ENCODE data around the gene SYPL1.
A peak's percentile ranks its signal among the peaks of the same experiment; 100 is the strongest.

SYPL1 gene

DNA sequence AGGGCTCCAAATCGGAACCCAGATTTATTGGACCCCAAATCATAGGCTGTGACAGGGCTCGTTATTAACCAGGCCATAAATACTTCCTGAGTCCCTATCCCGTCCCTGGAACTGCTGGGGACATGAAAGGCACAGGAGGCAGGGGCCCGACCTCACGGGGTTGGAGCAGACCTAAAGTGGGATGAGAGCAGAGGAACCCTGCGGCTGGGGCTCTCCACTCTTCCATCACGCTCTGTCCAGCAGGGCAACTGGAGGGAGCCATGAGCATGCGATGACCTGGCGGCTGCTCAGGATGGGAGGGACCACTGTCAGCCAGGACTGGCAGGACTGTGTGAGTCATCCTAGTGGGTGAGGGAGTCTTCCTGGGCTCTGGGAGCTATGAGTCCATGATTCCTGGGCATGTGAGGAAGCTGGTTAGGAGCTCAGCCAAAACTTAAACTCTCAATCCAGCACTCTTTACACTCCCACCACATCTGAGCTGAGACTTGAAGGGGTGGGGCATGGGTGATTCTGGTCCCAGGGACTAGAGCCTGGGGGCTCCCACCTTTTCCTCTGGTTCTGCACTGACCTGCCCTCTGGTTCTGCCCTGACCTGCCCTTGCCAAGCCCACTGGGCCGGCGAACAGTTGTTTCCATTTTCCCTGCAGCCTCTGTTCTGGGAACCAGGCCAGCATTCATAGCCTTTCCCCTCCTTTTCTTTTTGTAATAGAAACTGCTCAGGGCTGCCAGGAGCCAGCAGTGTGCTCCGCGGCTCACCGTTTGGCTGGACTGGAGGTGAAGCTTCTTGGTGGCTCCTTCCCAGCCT is 47.1 kb downstream of the SYPL1 start:
- DNase-seq, result peak; percentile 23

- DNase-seq, result no peak
Measured at GRCh38 chr7:106064316-106064715, 47.8 kb downstream of the SYPL1 start.

DNA sequence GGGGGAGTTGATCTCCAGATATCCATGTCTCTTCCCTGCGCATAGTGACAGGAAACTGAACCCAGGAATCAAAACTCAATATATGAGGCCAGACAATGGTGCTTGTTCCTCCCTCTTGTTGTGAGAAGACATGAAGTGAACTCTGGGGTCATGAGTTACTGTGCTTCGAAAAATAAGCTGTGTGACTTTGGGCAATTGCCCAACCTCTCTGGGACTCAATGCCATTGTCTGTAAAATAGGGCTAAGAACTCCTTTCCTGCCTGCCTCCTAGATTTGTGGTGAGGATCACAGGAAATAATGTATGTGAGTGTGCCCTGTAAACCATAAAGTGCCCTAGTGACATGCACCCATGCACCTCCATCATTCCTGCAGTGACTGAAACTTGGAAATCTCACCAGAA is 48.4 kb downstream of the SYPL1 start:
- DNase-seq, result no peak

DNA sequence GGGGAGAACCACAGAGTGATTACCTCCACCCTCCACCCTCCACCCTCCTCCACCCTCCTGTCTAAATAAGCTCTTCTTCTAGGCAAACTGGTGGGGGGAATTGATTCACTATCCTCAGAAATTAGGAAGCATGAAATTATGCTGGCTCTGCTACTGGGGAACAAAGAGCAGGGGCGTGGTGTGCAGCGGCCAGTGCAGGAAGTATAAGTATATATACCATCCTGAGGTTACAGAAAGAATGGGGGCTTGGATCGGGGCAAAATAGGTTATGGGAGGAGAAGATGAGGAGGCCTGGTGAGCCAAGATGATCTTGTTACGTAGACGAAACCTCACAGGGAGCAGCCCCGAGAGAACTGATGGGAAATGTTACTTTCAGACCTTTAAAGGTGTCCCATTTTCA is 49.1 kb downstream of the SYPL1 start:
- DNase-seq, result peak; percentile 19

DNA sequence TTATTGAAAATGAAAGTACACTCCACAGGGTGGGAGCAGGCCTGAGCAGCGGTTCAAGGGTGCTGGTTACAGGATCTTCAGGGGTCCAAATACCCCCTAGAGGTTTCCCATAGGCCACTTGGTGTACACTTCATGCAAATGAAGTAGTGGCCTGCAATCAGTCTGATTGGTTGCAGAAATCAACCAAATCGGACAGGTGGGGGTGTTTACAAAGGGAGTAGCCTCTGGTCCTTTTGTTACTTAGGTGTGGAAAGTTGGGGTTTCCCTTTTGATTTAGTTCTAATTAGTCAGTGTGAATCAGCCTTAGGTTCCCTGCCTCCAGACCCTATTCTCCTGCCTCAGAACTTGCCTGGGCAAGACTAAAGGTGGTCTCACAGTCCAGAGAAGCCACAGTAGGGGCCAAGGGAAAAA is 49.6 kb downstream of the SYPL1 start:
- DNase-seq, result no peak

DNA sequence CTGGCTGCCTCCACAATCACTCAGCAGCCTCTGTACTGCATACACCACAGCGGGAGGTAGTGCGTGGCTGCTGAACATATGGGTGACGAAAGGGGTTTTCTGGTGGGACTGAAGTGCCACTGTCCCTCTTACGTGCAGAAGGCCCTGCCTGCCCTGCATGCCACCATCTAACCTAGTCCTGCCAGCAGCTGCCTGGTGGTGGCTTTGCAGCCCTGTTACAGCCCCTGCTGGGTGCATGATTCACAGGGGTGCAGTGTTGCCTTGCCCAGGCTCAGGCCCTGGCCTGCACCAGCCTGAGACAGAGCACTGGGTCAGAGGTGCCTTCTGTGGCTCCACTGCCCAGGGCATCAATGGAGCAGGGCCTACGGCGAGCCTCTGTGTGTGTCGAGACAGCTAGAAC is 50.1 kb downstream of the SYPL1 start:
- no peak for DNase-seq

DNA sequence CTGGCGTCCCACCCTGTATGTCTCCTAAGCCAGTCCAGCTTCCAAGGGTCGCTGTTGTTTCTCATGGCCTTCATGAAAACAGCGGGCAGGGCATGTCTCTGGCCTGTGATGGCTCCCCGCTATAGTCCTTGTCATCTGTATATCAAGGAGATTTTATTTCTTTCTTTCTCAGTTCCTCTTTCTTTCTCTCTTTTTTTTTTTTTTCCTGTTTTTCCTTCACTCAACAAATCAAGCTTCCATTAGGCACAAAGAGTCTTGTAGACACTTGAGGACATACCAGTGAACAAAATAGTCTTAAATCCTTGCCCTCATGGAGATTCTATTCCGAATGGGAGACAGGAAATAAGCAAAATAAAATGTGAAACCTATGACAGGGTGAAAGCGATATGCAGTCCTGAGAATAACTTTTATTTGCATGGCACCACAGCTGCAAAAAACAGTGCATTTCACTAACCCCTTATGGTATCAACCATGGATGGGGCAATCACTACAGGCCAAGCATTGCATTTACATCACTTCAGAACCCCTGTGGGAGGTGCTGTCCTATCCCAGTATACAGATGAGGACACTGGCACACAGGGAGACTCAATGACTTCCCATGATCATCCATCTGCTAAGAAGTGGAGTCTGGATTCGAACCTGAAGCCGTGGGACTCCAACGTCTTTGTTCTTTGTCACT is 50.7 kb downstream of the SYPL1 start:
- DNase-seq, result no peak

GRCh38 chr7:106060394-106060920 is 51.7 kb downstream of the SYPL1 start:
- DNase-seq, result no peak

GRCh38 chr7:106059556-106059955 is 52.6 kb downstream of the SYPL1 start:
- no peak for DNase-seq

DNA sequence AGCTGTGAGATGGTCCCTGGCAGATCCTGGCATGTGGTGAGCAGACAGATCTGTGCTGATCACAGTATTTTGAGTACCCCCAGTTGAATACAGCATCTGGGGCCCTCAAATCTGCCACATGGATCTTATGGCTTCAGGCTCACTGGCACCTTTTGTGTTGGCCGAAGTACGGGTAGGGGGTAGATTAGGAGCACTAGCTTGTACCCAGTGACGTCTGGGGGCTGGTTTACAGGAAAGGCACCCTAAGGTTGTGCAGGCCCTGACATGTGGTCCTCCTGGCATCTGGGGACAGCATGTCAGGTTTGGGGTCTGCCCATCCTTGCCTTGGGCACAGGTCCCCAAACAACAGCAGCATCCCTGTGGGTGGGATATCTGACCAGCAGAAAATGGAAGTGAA is 53.2 kb downstream of the SYPL1 start:
- no peak for DNase-seq

DNA sequence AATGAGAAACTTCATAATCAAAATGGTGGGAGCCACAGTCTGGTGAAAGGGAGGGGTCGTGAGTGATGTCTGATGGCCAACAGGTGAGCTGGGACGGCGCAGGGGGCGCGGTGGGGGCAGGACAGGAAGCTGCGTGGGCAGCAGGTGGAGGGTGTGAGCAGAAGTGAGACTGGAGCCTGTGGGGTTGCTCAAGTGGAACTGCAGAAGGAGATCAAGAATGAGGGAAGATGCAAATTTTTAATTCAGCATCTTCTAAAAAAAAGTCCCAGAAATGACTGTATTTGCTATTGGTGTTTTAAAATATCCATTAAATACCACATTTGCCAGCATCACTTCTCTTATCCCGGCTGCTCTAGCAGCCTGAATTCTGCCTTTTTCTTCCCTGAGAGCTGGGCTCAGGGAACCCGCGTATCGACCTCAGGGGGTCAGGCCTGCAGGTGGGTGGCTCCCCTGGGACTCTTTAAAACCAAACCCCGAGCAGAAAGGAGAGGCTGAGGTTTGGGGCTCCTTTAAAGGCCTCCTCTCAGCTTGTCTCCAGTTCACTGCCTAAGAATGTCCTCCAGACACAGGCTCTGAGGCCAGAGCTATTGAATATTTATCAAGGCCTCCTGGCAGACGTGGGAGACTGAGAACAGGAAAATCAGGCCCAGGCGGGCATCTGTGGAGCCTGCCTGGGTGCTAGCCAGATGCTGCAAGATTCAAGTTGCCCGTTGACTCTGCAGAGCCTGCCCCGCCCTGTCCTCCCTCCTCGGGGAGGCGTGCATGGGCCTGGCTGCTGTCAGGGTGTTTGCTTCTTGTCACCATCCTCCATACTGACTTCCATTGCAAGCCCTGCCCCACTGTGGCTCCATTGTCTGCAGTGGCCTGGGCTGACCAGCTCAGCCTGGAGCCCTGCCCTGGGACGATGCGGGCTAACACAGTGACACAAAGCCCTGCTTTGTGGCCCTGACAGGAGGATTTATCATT is 53.9 kb downstream of the SYPL1 start:
- DNase-seq, result no peak

GRCh38 chr7:106057204-106057961 is 54.7 kb downstream of the SYPL1 start:
- no peak for DNase-seq

- peak; percentile 60 for DNase-seq
Measured at GRCh38 chr7:106056513-106057203, 55.5 kb downstream of the SYPL1 start.

- no peak for DNase-seq
Measured at GRCh38 chr7:106054971-106055532, 57.1 kb downstream of the SYPL1 start.

- no peak for DNase-seq
Measured at GRCh38 chr7:106054156-106054910, 57.8 kb downstream of the SYPL1 start.

GRCh38 chr7:106053109-106053508 is 59.0 kb downstream of the SYPL1 start:
- DNase-seq, result no peak

DNA sequence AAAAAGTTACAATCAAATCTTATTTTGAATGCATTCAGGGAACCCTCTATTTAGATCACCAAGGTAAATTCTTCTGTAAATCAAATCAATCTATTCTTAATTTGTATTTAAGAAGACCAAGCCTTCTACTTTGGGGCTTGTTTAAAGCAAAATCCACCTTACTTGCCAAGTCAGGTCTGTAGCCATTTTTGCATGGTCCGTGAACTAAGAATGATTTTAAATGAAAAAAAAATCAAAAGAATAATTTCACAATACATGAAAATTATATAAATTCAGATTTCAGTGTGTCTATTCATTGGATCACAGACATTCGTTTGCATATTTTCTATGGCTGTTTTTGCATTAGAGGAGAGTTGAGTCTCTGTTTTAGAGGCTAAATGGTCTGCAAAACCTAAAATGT is 59.4 kb downstream of the SYPL1 start:
- DNase-seq, result no peak

GRCh38 chr7:106050746-106051117 is 61.4 kb downstream of the SYPL1 start:
- no peak for DNase-seq

- no peak for DNase-seq
Measured at GRCh38 chr7:106050002-106050745, 61.9 kb downstream of the SYPL1 start.

Measured in NCI-H2227 treated with DMSO at 0.1 percent for 48 hours (cell line).